SK-N-SH (cell line): ENCODE data around the gene ARHGEF18. TPM values are rescaled to one million over a fixed set of nuclear protein-coding genes. Genes with fewer than 3 reads are reported as not detected.

Source experiments
- CTCF ChIA-PET: fragments of 300-600, 350-600 bp; formaldehyde crosslinking; extraction: SDS; loops from one replicate; lab custom pipeline; 2021; lab: Yijun Ruan, JAX
- POLR2A ChIA-PET: fragments of 350-600 bp; sonication (Branson Sonifier 250); formaldehyde crosslinking; extraction: SDS; loops from one replicate; lab custom pipeline; 2020; ENCODE audit warnings: antibody characterized with exemption, inconsistent platforms; lab: Yijun Ruan, JAX
- DNase-seq: peaks from one replicate; pipeline ENCODE4 v3.0.0; 2012
- H2AFZ ChIP-seq: fragments of 200-600 bp; sonication (generic); 2 replicates; pipeline ENCODE4 v1.8.1; 2016; ENCODE audit warnings: antibody characterized with exemption, mild to moderate bottlenecking, low read depth
- H3F3A ChIP-seq: fragments of 200-600 bp; sonication (generic); replicated peaks from 2 replicates; pipeline ENCODE3; 2016; ENCODE audit warnings: antibody characterized with exemption, mild to moderate bottlenecking; ENCODE audit not compliant: insufficient read depth
- H3K27ac ChIP-seq, 2 experiments: fragments of 200-500 bp in 1 of 2; fragments of 200-600 bp in 1 of 2; sonication (Bioruptor generic) in 1 of 2; sonication (generic), shearing (Covaris generic) in 1 of 2; 2 replicates each; pipeline versions ENCODE4 v1.5.1 to v1.6.1; 2014 to 2016; ENCODE audit warnings: low read depth in 2 of 2, inconsistent platforms in 1 of 2, low read length in 1 of 2, mild to moderate bottlenecking in 1 of 2, mixed read lengths in 1 of 2
- H3K27me3 ChIP-seq: fragments of 200-600 bp; sonication (generic), shearing (Covaris generic); 2 replicates; pipeline ENCODE4 v1.6.1; 2016; ENCODE audit warnings: mixed run types; ENCODE audit not compliant: insufficient read depth
- H3K36me3 ChIP-seq, 2 experiments: fragments of 200-500 bp in 1 of 2; fragments of 200-600 bp in 1 of 2; sonication (Bioruptor generic) in 1 of 2; sonication (generic) in 1 of 2; replicated peaks in 1 of 2; 2 replicates each; pipeline versions ENCODE3 to v1.5.1; 2014 to 2016; ENCODE audit warnings: low read length in 1 of 2, mild to moderate bottlenecking in 1 of 2; ENCODE audit not compliant: insufficient read depth in 2 of 2, control insufficient read depth in 1 of 2
- H3K4me1 ChIP-seq, 2 experiments: fragments of 200-500 bp in 1 of 2; fragments of 200-600 bp in 1 of 2; sonication (Bioruptor generic) in 1 of 2; sonication (generic), shearing (Covaris generic) in 1 of 2; 2 replicates each; pipeline versions ENCODE4 v1.5.1 to v1.6.1; 2014 to 2016; ENCODE audit warnings: low read depth in 1 of 2, low read length in 1 of 2, mixed run types in 1 of 2; ENCODE audit not compliant: insufficient read depth in 2 of 2, control insufficient read depth in 1 of 2
- H3K4me2 ChIP-seq: fragments of 200-600 bp; sonication (generic), shearing (Covaris generic); 2 replicates; pipeline ENCODE4 v1.6.1; 2017; ENCODE audit warnings: mixed run types
- H3K4me3 ChIP-seq, 2 experiments: fragments of 200-500 bp in 1 of 2; fragments of 200-600 bp in 1 of 2; sonication (Bioruptor generic) in 1 of 2; sonication (generic), shearing (Covaris generic) in 1 of 2; 2 replicates each; pipeline versions ENCODE4 v1.5.1 to v1.8.1; 2014 to 2016; ENCODE audit warnings: low read depth in 2 of 2, inconsistent platforms in 1 of 2, low read length in 1 of 2, mild to moderate bottlenecking in 1 of 2, mixed read lengths in 1 of 2, moderate library complexity in 1 of 2
- H3K79me2 ChIP-seq: fragments of 200-600 bp; sonication (generic); 2 replicates; pipeline ENCODE4 v1.8.1; 2017; ENCODE audit warnings: mild to moderate bottlenecking; ENCODE audit not compliant: insufficient read depth
- H3K9ac ChIP-seq: fragments of 200-600 bp; sonication (generic); 2 replicates; pipeline ENCODE4 v1.6.1; 2017; ENCODE audit warnings: mixed run types
- H3K9me2 ChIP-seq: fragments of 200-600 bp; sonication (generic); 2 replicates; pipeline ENCODE4 v1.6.1; 2017; ENCODE audit warnings: mixed run types
- H3K9me3 ChIP-seq: fragments of 200-600 bp; sonication (generic); 2 replicates; pipeline ENCODE4 v1.6.1; 2017; ENCODE audit warnings: mixed run types, mild to moderate bottlenecking, moderate library complexity
- H4K20me1 ChIP-seq: fragments of 200-600 bp; sonication (generic); 2 replicates; pipeline ENCODE4 v1.6.1; 2017; ENCODE audit warnings: mild to moderate bottlenecking, mixed run types; ENCODE audit not compliant: insufficient read depth
- ELF1 ChIP-seq: IDR thresholded peaks from 2 replicates; pipeline ENCODE4 v1.4.0; 2012
- GABPA ChIP-seq: IDR thresholded peaks from 2 replicates; pipeline ENCODE4 v1.4.0; 2012; ENCODE audit warnings: low read depth, mild to moderate bottlenecking
- GATA2 ChIP-seq: sonication (generic); formaldehyde crosslinking; IDR thresholded peaks from 2 replicates; pipeline ENCODE4 v1.5.0; 2020; ENCODE audit warnings: mild to moderate bottlenecking, missing genetic modification reagents
- MAX ChIP-seq: IDR thresholded peaks from 2 replicates; pipeline ENCODE4 v1.4.0; 2012; ENCODE audit warnings: low read depth
- MEF2A ChIP-seq: IDR thresholded peaks from 2 replicates; pipeline ENCODE4 v1.4.0; 2012; ENCODE audit warnings: low read depth, borderline replicate concordance
- NFIC ChIP-seq: IDR thresholded peaks from 2 replicates; pipeline ENCODE4 v1.4.0; 2012; ENCODE audit warnings: borderline replicate concordance
- NRF1 ChIP-seq: IDR thresholded peaks from 2 replicates; pipeline ENCODE4 v1.6.1; 2012; ENCODE audit warnings: low read depth, mild to moderate bottlenecking, low read length
- POLR2AphosphoS5 ChIP-seq: IDR thresholded peaks from 2 replicates; pipeline ENCODE4 v1.6.1; 2012; ENCODE audit warnings: low read depth, low read length
- RAD21 ChIP-seq: IDR thresholded peaks from 2 replicates; pipeline ENCODE4 v1.6.1; 2012; ENCODE audit warnings: mild to moderate bottlenecking, low read length
- RFX5 ChIP-seq: IDR thresholded peaks from 2 replicates; pipeline ENCODE4 v1.6.1; 2012; ENCODE audit warnings: mild to moderate bottlenecking, improper control_type of control experiment, low read length
- SIN3A ChIP-seq: IDR thresholded peaks from 2 replicates; pipeline ENCODE4 v1.6.1; 2012; ENCODE audit warnings: low read depth, mild to moderate bottlenecking, low read length, moderate library complexity, borderline replicate concordance
- WGBS: methylation state at CpG from one replicate; pipeline ENCODE4 v1.1.6; 2017; ENCODE audit warnings: low lambda C conversion rate; 5-methylcytosine and 5-hydroxymethylcytosine counted together
- polyA plus RNA-seq, 3 experiments: library from polyadenylated mRNA; depleted of rRNA; stranded (reverse); fragments of >200 nt; gene quantifications; 2 replicates each; pipeline ENCODE4 v1.2.3, GENCODE V29; 2012

Gene ARHGEF18
- polyA plus RNA-seq, 1 of the 3 experiments (the other 2 are of a cell fraction): 11.7 TPM

- ChIA-PET CTCF (interaction anchor here (0.9 to 2.5 kb wide), 6 partner anchors 11 to 404 kb away, joined by 3 to 8 read pairs (median 3); partner anchors contain the start of gene TRAPPC5), POLR2A (interaction anchor here (0.6 to 1.0 kb wide), 2 partner anchors 87 to 99 kb away, joined by 3 to 4 read pairs; no protein-coding TSS in a partner anchor)
- WGBS: 2% methylated on average over 19 of the region's 28 CpGs
- Histone ChIP-seq H3K4me3 (peak overlapping the region; percentile 74 to 83), H4K20me1 (peaks cover 22% of the 10 kb centered on the region; the same call in 1 of the 2 replicates), H3K27me3 (no peaks in the 10 kb centered on the region), H3K79me2 (peaks cover 56% of the 10 kb centered on the region), H3K4me1 (peaks cover 6 to 11% of the 10 kb centered on the region in 2 experiments; a peak in 2 of 4 replicates), H3F3A (peaks cover 9% of the 10 kb centered on the region), H2AFZ (peak overlapping the region; percentile 76), H3K27ac (peak overlapping the region; percentile 48 to 54; a peak in 2 of 4 replicates), H3K9ac (peak overlapping the region; percentile 86), H3K9me3 (no peaks in the 10 kb centered on the region), H3K4me2 (peak overlapping the region; percentile 92), H3K36me3 (no peaks in the 10 kb centered on the region), H3K9me2 (no peaks in the 10 kb centered on the region)
- peak; percentile 62 for DNase-seq
- TF ChIP-seq NFIC (no peak), MAX (0 out of 2 replicates have a peak, but pooled peaks have one; percentile 3)
Observed at GRCh38 chr19:7395360-7396066, 46.8 kb downstream of the ARHGEF18 start.

DNA sequence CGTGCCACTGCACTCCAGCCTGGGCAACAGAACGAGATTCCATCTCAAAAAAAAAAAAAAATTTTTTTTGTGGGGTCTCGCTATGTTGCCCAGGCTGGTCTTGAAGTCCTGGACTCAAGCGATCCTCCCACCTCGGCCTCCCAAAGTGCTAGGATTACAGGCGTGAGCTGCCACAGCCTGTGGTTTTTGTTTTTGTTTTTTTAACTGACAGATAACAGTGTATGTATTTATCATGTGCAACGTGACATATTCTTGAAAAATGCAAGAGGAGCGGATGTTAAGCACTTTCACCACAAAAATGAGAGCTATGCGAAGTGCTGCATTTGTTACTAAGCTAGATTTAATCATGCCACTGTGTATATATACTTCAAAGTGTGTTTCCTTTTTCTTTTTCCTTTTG, 49.0 kb downstream of the ARHGEF18 start:
- POLR2A ChIA-PET: interaction anchor here (1.3 kb wide), 1 partner anchor 124 kb away, joined by 3 read pairs; the partner anchor contains the start of gene MCOLN1
- H2AFZ ChIP-seq: no peak overlapping the region
- H3K4me2 ChIP-seq: no peak overlapping the region
- H3K4me1 ChIP-seq: peaks cover 6 to 11% of the 10 kb centered on the region in 2 experiments; a peak in 2 of 4 replicates
- peaks cover 78% of the 10 kb centered on the region for H3K79me2 ChIP-seq
- no peaks in the 10 kb centered on the region for H3K9me2 ChIP-seq
- TF ChIP-seq RAD21 (no peak), SIN3A (no peak), POLR2AphosphoS5 (no peak), RFX5 (no peak), NRF1 (no peak), GABPA (no peak), ELF1 (no peak), MEF2A (no peak), GATA2 (CRISPR knock-in tag) (no peak)
- no peak for DNase-seq
- H3K9me3 ChIP-seq: no peaks in the 10 kb centered on the region
- no peak overlapping the region for H3K4me3 ChIP-seq
- 86% methylated on average over 9 of the region's 9 CpGs for WGBS
- H4K20me1 ChIP-seq: peaks cover 41% of the 10 kb centered on the region; the same call in 1 of the 2 replicates
- CTCF ChIA-PET: interaction anchor here (0.8 to 1.0 kb wide), 3 partner anchors 17 to 104 kb away, joined by 3 read pairs; no protein-coding TSS in a partner anchor
- H3K27me3 ChIP-seq: no peaks in the 10 kb centered on the region
- no peak overlapping the region for H3K9ac ChIP-seq
- H3F3A ChIP-seq: peaks cover 9% of the 10 kb centered on the region
- no peaks in the 10 kb centered on the region for H3K36me3 ChIP-seq
- H3K27ac ChIP-seq: no peak overlapping the region

Other genes with a start within 250 kb of the ARHGEF18 start
- gene INSR, start 54.5 kb upstream of the ARHGEF18 start, polyA plus RNA-seq (2012; rRNA removed): 1.9 and 3.6 TPM in 2 replicates
- gene PEX11G, start 140.1 kb downstream of the ARHGEF18 start, polyA plus RNA-seq (2012; rRNA removed): 6.1 and 6.4 TPM in 2 replicates
- 29.7 and 49.3 TPM in 2 replicates for gene ZNF358, start 167.2 kb downstream of the ARHGEF18 start, polyA plus RNA-seq (2012; rRNA removed)
- 28.4 and 28.9 TPM in 2 replicates for gene MCOLN1, start 173.7 kb downstream of the ARHGEF18 start, polyA plus RNA-seq (2012; rRNA removed)
- gene PNPLA6, start 186.8 kb downstream of the ARHGEF18 start, polyA plus RNA-seq (2012; rRNA removed): 40.5 and 90.5 TPM in 2 replicates
- 0.05 and 0.08 TPM in 2 replicates for gene CAMSAP3, start 246.9 kb downstream of the ARHGEF18 start, polyA plus RNA-seq (2012; rRNA removed)